ENCODE measurements around the gene ZBTB45. TPM values are rescaled to one million over a fixed set of nuclear protein-coding genes. Genes with fewer than 3 reads are reported as not detected.

Gene ZBTB45
- total and polyA plus RNA-seq, 9 of the 15 experiments (the other 6 are each of a cell fraction or from before 2014, with no cell fraction given): 0.08 to 16.1 (median 1.8) TPM

GRCh38 chr19:58513694-58514563 lies 5.7 kb downstream of the ZBTB45 start (continued):
- TF ChIP-seq PCBP1 (IDR thresholded peaks at IDR 0.05; ENCODE audit: low read depth, low read length, poor library complexity, severe bottlenecking) (peak; percentile 31), PRDM10 (IDR thresholded peaks at IDR 0.05; ENCODE audit: partially characterized antibody) (peak; percentile 25), ZFP36 (IDR thresholded peaks at IDR 0.05; ENCODE audit: low read depth, low read length, partially characterized antibody) (peak; percentile 38), RREB1 (CRISPR knock-in tag; IDR thresholded peaks at IDR 0.05) (0 out of 2 replicates have a peak, but pooled peaks have one; percentile 27), ERF (CRISPR knock-in tag; IDR thresholded peaks at IDR 0.05) (peak; percentile 65; the same call in 1 of the 2 replicates), NR3C1 (CRISPR knock-in tag; IDR thresholded peaks at IDR 0.05) (no peak; the same call in 1 of the 2 replicates), KDM2B (CRISPR knock-in tag; IDR thresholded peaks at IDR 0.05) (no peak)

Data from K562 (cell line).